ENCODE results near the gene NCAM2. TPM values are rescaled to one million over a fixed set of nuclear protein-coding genes. Genes with fewer than 3 reads are reported as not detected.

The NCAM2 gene
- total and polyA plus RNA-seq, 2 of the 4 experiments (the other 2 are of a cell fraction): 2.7 to 5.0 TPM

DNA sequence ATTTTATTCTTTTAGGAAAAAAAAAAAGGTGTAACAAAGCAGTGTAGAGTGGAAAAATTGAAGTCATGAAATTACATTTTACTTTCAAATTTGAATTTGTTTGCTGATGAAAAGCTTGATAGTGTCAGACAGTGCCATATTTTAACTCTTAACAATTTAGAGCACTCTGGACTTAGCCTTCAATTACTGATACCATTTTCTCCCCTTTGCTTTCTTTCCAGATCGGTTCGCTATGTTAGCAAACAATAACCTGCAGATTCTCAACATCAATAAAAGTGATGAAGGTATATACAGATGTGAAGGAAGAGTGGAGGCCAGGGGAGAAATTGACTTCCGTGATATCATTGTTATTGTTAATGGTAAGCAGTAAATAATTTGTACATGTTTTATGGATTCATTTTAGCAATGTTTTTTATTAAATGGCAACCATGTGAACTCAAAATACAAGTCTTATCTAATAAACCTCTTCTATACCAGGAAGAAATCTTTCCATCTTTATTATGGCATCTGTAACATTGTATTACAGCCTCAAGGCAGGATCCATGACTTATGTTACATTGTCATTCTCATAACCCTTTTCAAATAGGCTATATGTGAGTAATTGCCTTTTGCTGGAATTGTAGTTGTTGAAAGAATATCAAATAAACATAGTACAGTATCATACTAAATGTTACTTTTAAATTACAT lies 293.8 kb downstream of the NCAM2 start:
- WGBS, 2 experiments (ENCODE audit: extremely low coverage in 2 of 2, insufficient read length in 1 of 2): no CpG with 5 or more reads among the region's 3 CpGs
- H2BK20ac ChIP-seq (ENCODE audit: low read depth, low read length): no peak overlapping the region
- no peak for ATAC-seq (ENCODE audit: low read depth)
- no peak overlapping the region for H3K23ac ChIP-seq (ENCODE audit: low read depth, low read length)
- H2BK15ac ChIP-seq (ENCODE audit: low read depth, low read length): no peak overlapping the region
- H2BK120ac ChIP-seq (ENCODE audit: low read depth, low read length): no peak overlapping the region
- H3K9ac ChIP-seq (ENCODE audit: low read depth, low read length): no peak overlapping the region
- H2BK5ac ChIP-seq (ENCODE audit: low read depth, low read length, poor library complexity, severe bottlenecking): no peak overlapping the region
- DNase-seq: no peak
- no peak overlapping the region for H3K14ac ChIP-seq (replicated peaks; ENCODE audit: low read depth, low read length)
- no peak overlapping the region for H3K4me3 ChIP-seq (ENCODE audit: insufficient read depth, low read depth, low read length)
- POLR2A ChIA-PET (ENCODE audit: unreplicated experiment): no interaction called here
- no peaks in the 10 kb centered on the region for H3K9me3 ChIP-seq (ENCODE audit: control insufficient read depth, insufficient read depth, low read length)
- no peak overlapping the region for H3K56ac ChIP-seq (ENCODE audit: extremely low read depth, insufficient read depth, low read length)
- H2AFZ ChIP-seq (replicated peaks; ENCODE audit: low read length, poor library complexity): no peak overlapping the region
- H3K4ac ChIP-seq (ENCODE audit: low read depth, low read length): no peak overlapping the region
- no peak overlapping the region for H4K5ac ChIP-seq (ENCODE audit: low read depth, low read length)
- no peak overlapping the region for H3K27ac ChIP-seq (ENCODE audit: insufficient read depth, low read length)
- BruUV-seq (replicated peaks): no TSS peak
- intact Hi-C loops (cut with micrococcal nuclease) (no loop called here), dilution Hi-C loops (cut with HindIII; ENCODE audit: low sequenced_read_pairs, unreplicated experiment) (no loop called here), in situ Hi-C loops (cut with MboI; ENCODE audit: low sequenced_read_pairs) (no loop called here)
- no peaks in the 10 kb centered on the region for H3K27me3 ChIP-seq (ENCODE audit: control insufficient read depth, insufficient read depth, low read length)
- no peak overlapping the region for H2AK9ac ChIP-seq (replicated peaks; ENCODE audit: low read depth, low read length, poor library complexity)
- H4K20me1 ChIP-seq (ENCODE audit: insufficient read depth, low read length): no peaks in the 10 kb centered on the region
- no peak overlapping the region for H4K91ac ChIP-seq (ENCODE audit: insufficient read depth, low read depth, low read length)
- no peaks in the 10 kb centered on the region; the same call in 1 of the 2 replicates for H3K9me1 ChIP-seq (ENCODE audit: insufficient read depth, low read length)
- H4K8ac ChIP-seq (ENCODE audit: low read depth in 2 of 2, low read length in 2 of 2): no peak overlapping the region
- no peak for TF ChIP-seq RFX5 (IDR thresholded peaks at IDR 0.05; ENCODE audit: low read depth, low read length)
- TF ChIP-seq MAZ (IDR thresholded peaks at IDR 0.05; ENCODE audit: borderline replicate concordance, low read depth, low read length): no peak
- TF ChIP-seq BHLHE40 (IDR thresholded peaks at IDR 0.05; ENCODE audit: low read depth, low read length): no peak
- TF ChIP-seq, protein P1, sequence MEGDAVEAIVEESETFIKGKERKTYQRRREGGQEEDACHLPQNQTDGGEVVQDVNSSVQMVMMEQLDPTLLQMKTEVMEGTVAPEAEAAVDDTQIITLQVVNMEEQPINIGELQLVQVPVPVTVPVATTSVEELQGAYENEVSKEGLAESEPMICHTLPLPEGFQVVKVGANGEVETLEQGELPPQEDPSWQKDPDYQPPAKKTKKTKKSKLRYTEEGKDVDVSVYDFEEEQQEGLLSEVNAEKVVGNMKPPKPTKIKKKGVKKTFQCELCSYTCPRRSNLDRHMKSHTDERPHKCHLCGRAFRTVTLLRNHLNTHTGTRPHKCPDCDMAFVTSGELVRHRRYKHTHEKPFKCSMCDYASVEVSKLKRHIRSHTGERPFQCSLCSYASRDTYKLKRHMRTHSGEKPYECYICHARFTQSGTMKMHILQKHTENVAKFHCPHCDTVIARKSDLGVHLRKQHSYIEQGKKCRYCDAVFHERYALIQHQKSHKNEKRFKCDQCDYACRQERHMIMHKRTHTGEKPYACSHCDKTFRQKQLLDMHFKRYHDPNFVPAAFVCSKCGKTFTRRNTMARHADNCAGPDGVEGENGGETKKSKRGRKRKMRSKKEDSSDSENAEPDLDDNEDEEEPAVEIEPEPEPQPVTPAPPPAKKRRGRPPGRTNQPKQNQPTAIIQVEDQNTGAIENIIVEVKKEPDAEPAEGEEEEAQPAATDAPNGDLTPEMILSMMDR (conservative IDR thresholded peaks at IDR 0.05; ENCODE audit: low read depth, low read length): no peak
- no peak for TF ChIP-seq FOS (IDR thresholded peaks at IDR 0.05; ENCODE audit: low read depth, low read length)
- no peak for TF ChIP-seq MXI1 (IDR thresholded peaks at IDR 0.05; ENCODE audit: borderline replicate concordance, low read depth, low read length)
- TF ChIP-seq MAFK (IDR thresholded peaks at IDR 0.05; ENCODE audit: low read depth, low read length): no peak
- no peak for TF ChIP-seq NFE2L2 (IDR thresholded peaks at IDR 0.05; ENCODE audit: low read depth, low read length)
- TF ChIP-seq, protein P2, sequence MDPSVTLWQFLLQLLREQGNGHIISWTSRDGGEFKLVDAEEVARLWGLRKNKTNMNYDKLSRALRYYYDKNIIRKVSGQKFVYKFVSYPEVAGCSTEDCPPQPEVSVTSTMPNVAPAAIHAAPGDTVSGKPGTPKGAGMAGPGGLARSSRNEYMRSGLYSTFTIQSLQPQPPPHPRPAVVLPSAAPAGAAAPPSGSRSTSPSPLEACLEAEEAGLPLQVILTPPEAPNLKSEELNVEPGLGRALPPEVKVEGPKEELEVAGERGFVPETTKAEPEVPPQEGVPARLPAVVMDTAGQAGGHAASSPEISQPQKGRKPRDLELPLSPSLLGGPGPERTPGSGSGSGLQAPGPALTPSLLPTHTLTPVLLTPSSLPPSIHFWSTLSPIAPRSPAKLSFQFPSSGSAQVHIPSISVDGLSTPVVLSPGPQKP (IDR thresholded peaks at IDR 0.05; ENCODE audit: borderline replicate concordance, low read depth, low read length): no peak
- TF ChIP-seq, protein P3, sequence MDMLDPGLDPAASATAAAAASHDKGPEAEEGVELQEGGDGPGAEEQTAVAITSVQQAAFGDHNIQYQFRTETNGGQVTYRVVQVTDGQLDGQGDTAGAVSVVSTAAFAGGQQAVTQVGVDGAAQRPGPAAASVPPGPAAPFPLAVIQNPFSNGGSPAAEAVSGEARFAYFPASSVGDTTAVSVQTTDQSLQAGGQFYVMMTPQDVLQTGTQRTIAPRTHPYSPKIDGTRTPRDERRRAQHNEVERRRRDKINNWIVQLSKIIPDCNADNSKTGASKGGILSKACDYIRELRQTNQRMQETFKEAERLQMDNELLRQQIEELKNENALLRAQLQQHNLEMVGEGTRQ (IDR thresholded peaks at IDR 0.05; ENCODE audit: low read depth, low read length): no peak
- TF ChIP-seq SMC3 (IDR thresholded peaks at IDR 0.05; ENCODE audit: low read depth, low read length): no peak
- no peak for TF ChIP-seq CHD1 (IDR thresholded peaks at IDR 0.05; ENCODE audit: low read depth, low read length)
- no peak for TF ChIP-seq RCOR1 (IDR thresholded peaks at IDR 0.05; ENCODE audit: insufficient replicate concordance, low read length)
- no peak for TF ChIP-seq CEBPB (IDR thresholded peaks at IDR 0.05; ENCODE audit: low read depth, low read length)
- TF ChIP-seq RAD21 (IDR thresholded peaks at IDR 0.05; ENCODE audit: low read length): no peak
- no peak for TF ChIP-seq POLR2A (IDR thresholded peaks at IDR 0.05; ENCODE audit: low read depth, low read length)
- H3K36me3 ChIP-seq (ENCODE audit: control insufficient read depth, insufficient read depth, low read length): no peaks in the 10 kb centered on the region
- H3K79me1 ChIP-seq (ENCODE audit: low read depth in 1 of 2, low read length in 2 of 2): no peaks in the 10 kb centered on the region
- H2AK5ac ChIP-seq (ENCODE audit: low read depth, low read length): no peak overlapping the region
- no peak overlapping the region for H3K18ac ChIP-seq (ENCODE audit: low read depth, low read length)
- H3K4me2 ChIP-seq (ENCODE audit: low read depth, low read length): no peak overlapping the region
- H3K4me1 ChIP-seq (ENCODE audit: control insufficient read depth, insufficient read depth, low read length): no peaks in the 10 kb centered on the region
- CTCF ChIA-PET: no interaction called here
